SK-N-MC (cell line): Measurements from ENCODE around the gene ATP4B.

Experiments
- EZH2 ChIP-seq: fragments of 200-600 bp; sonication (generic); IDR thresholded peaks from one replicate; pipeline ENCODE4 v1.6.1; 2017; ENCODE audit warnings: antibody characterized with exemption
- FOXP2 ChIP-seq: optimal IDR thresholded peaks from 2 replicates; pipeline ENCODE3; 2011; ENCODE audit warnings: mild to moderate bottlenecking, moderate library complexity; ENCODE audit not compliant: insufficient read depth; ENCODE audit errors: extremely low read length, control extremely low read depth
- POLR2AphosphoS5 ChIP-seq: IDR thresholded peaks from 2 replicates; pipeline ENCODE4 v1.6.1; 2012; ENCODE audit warnings: mild to moderate bottlenecking, low read depth, low read length, borderline replicate concordance

DNA sequence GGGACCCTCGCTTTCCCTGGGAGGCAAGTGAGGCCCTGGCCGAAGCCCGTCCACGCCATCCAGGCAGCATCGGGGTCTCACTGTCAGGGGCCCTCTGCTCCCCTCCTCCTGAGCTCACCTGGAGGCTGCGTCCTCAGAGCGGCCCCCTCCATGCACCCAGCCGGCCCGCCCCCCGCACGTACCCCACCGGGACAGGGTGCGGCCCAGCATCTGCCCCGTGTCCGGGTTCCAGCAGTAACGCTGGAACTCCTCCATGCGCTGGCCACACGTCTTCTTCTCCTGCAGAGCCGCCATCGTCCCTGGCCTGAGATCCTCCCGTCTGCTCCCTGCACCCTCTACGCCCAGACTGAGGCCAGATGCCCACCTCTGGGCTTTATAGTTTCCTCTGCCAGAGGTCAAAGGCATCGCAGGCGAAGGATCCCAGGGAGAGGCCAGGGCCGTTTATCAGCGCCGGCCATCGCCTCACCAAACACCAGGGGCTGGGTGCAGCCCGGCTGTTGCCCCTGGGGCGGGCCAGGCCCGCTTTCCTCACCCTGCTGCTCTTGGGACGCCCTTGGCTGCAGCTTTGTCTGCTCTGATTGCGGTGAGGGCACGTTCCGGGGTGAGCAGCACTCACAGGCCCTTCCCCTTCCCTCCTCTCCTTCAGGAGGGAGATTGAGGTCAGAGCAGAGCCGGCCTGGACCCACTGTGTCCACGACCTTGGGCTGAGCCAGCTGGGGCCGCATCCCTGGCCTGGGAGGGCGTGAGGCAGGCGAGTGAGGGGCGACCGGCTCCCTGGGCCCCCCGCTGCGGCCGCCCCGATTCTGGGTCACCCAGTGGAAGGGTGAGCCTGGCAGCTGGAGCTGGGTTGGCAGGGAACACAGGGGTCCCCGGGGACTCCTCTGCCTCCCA is at the start of gene ATP4B:
- TF ChIP-seq POLR2AphosphoS5 (no peak), EZH2 (no peak), FOXP2 (no peak)
